Prostate gland (tissue), 2 donors: ENCODE results near the gene LDB3. TPM values are rescaled to one million over a fixed set of nuclear protein-coding genes. Genes with fewer than 3 reads are reported as not detected.
A peak's percentile ranks its signal among the peaks of the same experiment; 100 is the strongest.

Source experiments
- DNase-seq: peaks from one replicate; pipeline ENCODE4 v3.0.0-alpha.2; 2019; ENCODE audit warnings: low spot score
- H3K27ac ChIP-seq, 2 donors: fragments of 200-600 bp; sonication (generic); 2 replicates each; pipeline ENCODE4 v1.5.1; 2017 to 2019
- H3K27me3 ChIP-seq: fragments of 200-600 bp; sonication (generic); replicated peaks from 2 replicates; pipeline ENCODE4 v1.5.1; 2019; ENCODE audit not compliant: insufficient read depth
- H3K36me3 ChIP-seq, 2 donors: fragments of 200-600 bp; sonication (generic); 1 replicate in 1 of 2; 2 replicates in 1 of 2; pipeline versions ENCODE4 v1.5.1 to v1.8.1; 2017 to 2019
- H3K4me1 ChIP-seq: fragments of 200-600 bp; sonication (generic); replicated peaks from 2 replicates; pipeline ENCODE4 v1.5.1; 2019
- H3K4me3 ChIP-seq, 2 donors: fragments of 200-600 bp; sonication (generic); 2 replicates each; pipeline ENCODE4 v1.5.1; 2017 to 2019
- H3K9me3 ChIP-seq: fragments of 200-600 bp; sonication (generic); 2 replicates; pipeline ENCODE4 v1.5.1; 2017
- CTCF ChIP-seq, 4 experiments: fragments of 200-600 bp in 2 of 4; fragments of 450-650 bp in 2 of 4; sonication (generic) in 2 of 4; IDR thresholded peaks; 1 replicate in 3 of 4; 2 replicates in 1 of 4; pipeline ENCODE4 v1.5.1; 2016 to 2019; ENCODE audit warnings: antibody characterized with exemption in 4 of 4, mild to moderate bottlenecking in 2 of 4, moderate library complexity in 2 of 4
- POLR2A ChIP-seq: fragments of 450-650 bp; IDR thresholded peaks from one replicate; pipeline ENCODE4 v1.6.1; 2016; ENCODE audit warnings: antibody characterized with exemption, mild to moderate bottlenecking
- POLR2AphosphoS5 ChIP-seq: sonication (generic); formaldehyde crosslinking; IDR thresholded peaks from one replicate; pipeline ENCODE4 v1.6.1; 2017; ENCODE audit warnings: antibody characterized with exemption
- WGBS: methylation state at CpG from one replicate; pipeline ENCODE4 v1.1.5; 2018; 5-methylcytosine and 5-hydroxymethylcytosine counted together
- intact Hi-C: fragments of 100-400 bp; cut with DNase I; formaldehyde crosslinking; loops from one replicate; pipeline ENCODE4 v1.14.2; 2022
- total RNA-seq, 2 donors: library from RNA; depleted of rRNA; stranded (reverse); fragments of >200 nt; gene quantifications; one replicate each; pipeline ENCODE4 v1.1.0, GENCODE V29; 2016

LDB3 gene
- total RNA-seq, 2 donors from 2014 or later: 10.8 to 13.0 TPM

- intact Hi-C loops: no loop called here
Observed at GRCh38 chr10:86708783-86709380, 40.6 kb downstream of the LDB3 start.

GRCh38 chr10:86709396-86710185, 41.3 kb downstream of the LDB3 start:
- H3K9me3 ChIP-seq: no peaks in the 10 kb centered on the region
- DNase-seq: no peak
- 91% methylated on average over 16 of the region's 16 CpGs for WGBS
- no peak for TF ChIP-seq CTCF (IDR thresholded peaks at IDR 0.05)
- no peak for TF ChIP-seq POLR2AphosphoS5
- no peak for TF ChIP-seq POLR2A
- no peak overlapping the region for H3K4me3 ChIP-seq
- H3K36me3 ChIP-seq: no peaks in the 10 kb centered on the region
- H3K27ac ChIP-seq: no peak overlapping the region
- no peaks in the 10 kb centered on the region for H3K27me3 ChIP-seq
- no peaks in the 10 kb centered on the region for H3K4me1 ChIP-seq
- intact Hi-C loops: loop anchor here (2.0 kb wide), 1 partner anchor 191 kb away; no protein-coding TSS in a partner anchor

More at GRCh38 chr10:86708783-86709380, 40.6 kb downstream of the LDB3 start:
- DNase-seq: no peak
- Histone ChIP-seq H3K27ac (no peak overlapping the region), H3K4me1 (no peaks in the 10 kb centered on the region), H3K27me3 (no peaks in the 10 kb centered on the region), H3K4me3 (no peak overlapping the region), H3K36me3 (no peaks in the 10 kb centered on the region), H3K9me3 (no peaks in the 10 kb centered on the region)
- TF ChIP-seq POLR2A (no peak), CTCF (IDR thresholded peaks at IDR 0.05) (no peak), POLR2AphosphoS5 (no peak)
- WGBS: 56% methylated on average over 5 of the region's 5 CpGs

GRCh38 chr10:86710987-86711512, 42.7 kb downstream of the LDB3 start:
- peak; percentile 81 to 98 (median 91) for TF ChIP-seq CTCF (IDR thresholded peaks at IDR 0.05)
- peak; percentile 72 for TF ChIP-seq POLR2A
- TF ChIP-seq POLR2AphosphoS5: peak; percentile 77
- peak; percentile 84 for DNase-seq
- no peaks in the 10 kb centered on the region for H3K4me1 ChIP-seq
- peak overlapping the region; percentile 96 to 97 for H3K27ac ChIP-seq
- H3K9me3 ChIP-seq: no peaks in the 10 kb centered on the region
- H3K27me3 ChIP-seq: no peaks in the 10 kb centered on the region
- intact Hi-C loops: loop anchor here (1.0 to 2.0 kb wide), 2 partner anchors 46 to 190 kb away; no protein-coding TSS in a partner anchor
- H3K36me3 ChIP-seq: no peaks in the 10 kb centered on the region
- WGBS: 5% methylated on average over 44 of the region's 46 CpGs
- peak overlapping the region; percentile 81 to 86 for H3K4me3 ChIP-seq

GRCh38 chr10:86711513-86712316, 43.4 kb downstream of the LDB3 start:
- no peaks in the 10 kb centered on the region for H3K36me3 ChIP-seq
- TF ChIP-seq POLR2A: no peak
- no peak for TF ChIP-seq CTCF (IDR thresholded peaks at IDR 0.05)
- no peak for TF ChIP-seq POLR2AphosphoS5
- 1% methylated on average over 73 of the region's 82 CpGs for WGBS
- no peaks in the 10 kb centered on the region for H3K9me3 ChIP-seq
- peak overlapping the region; percentile 96 to 97 for H3K27ac ChIP-seq
- H3K4me3 ChIP-seq: peak overlapping the region; percentile 81 to 86
- peak; percentile 38 for DNase-seq
- intact Hi-C loops: loop anchor here (1.0 to 2.0 kb wide), 2 partner anchors 46 to 189 kb away; no protein-coding TSS in a partner anchor
- H3K27me3 ChIP-seq: no peaks in the 10 kb centered on the region
- no peaks in the 10 kb centered on the region for H3K4me1 ChIP-seq
